ENCODE measurements around the gene LTN1. TPM values are rescaled to one million over a fixed set of nuclear protein-coding genes. Genes with fewer than 3 reads are reported as not detected.
"Not testable (repeated sequence)": the region's sequence is repeated elsewhere in the genome, so short reads cannot be mapped to it uniquely, and the experiment has no call there.

LTN1 gene
- total and polyA plus RNA-seq, 2 donors = 9.5 to 67.8 TPM

- 31% methylated on average over 1 of the region's 1 CpG for WGBS
- Histone ChIP-seq H3K4me3 (ENCODE audit: low read depth, low read length) (no peak overlapping the region), H3K27ac (ENCODE audit: low read depth) (no peak overlapping the region), H3K4me1 (ENCODE audit: insufficient read depth) (no peaks in the 10 kb centered on the region), H3K36me3 (ENCODE audit: insufficient read depth) (peaks cover 3% of the 10 kb centered on the region)
- no peak for DNase-seq (ENCODE audit: extremely low spot score)
Observed at GRCh38 chr21:28936036-28936435, 56.6 kb downstream of the LTN1 start.

DNA sequence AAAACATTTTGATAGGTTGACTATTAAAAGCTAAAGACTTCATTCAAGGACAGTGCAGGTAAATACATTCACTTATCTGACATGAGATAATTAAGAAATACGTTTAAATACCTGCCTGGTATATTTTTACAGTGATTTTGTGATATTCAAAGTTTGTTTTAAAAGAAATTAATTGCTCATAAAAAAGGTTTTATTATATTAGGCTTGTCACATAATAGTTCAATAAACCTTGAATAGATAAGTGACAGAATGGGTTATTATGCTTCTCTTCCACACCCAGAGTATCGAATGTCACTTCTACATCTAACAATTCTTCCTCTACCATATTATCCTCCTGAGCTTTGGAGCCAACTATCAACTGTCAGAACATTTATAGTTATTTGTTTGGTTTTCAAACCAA is 60.0 kb downstream of the LTN1 start:
- DNase-seq (ENCODE audit: extremely low spot score) = no peak
- H3K4me1 ChIP-seq (ENCODE audit: insufficient read depth) = no peaks in the 10 kb centered on the region
- peaks cover 3% of the 10 kb centered on the region for H3K36me3 ChIP-seq (ENCODE audit: insufficient read depth)
- no peak overlapping the region for H3K4me3 ChIP-seq (ENCODE audit: low read depth, low read length)
- no peak overlapping the region for H3K27ac ChIP-seq (ENCODE audit: low read depth)
- 90% methylated on average over 2 of the region's 2 CpGs for WGBS

- H3K4me1 ChIP-seq (ENCODE audit: insufficient read depth); DNase-seq (ENCODE audit: extremely low spot score); H3K36me3 ChIP-seq (ENCODE audit: insufficient read depth); H3K4me3 ChIP-seq (ENCODE audit: low read depth, low read length); H3K27ac ChIP-seq (ENCODE audit: low read depth): not testable (repeated sequence)
- 96% methylated on average over 6 of the region's 6 CpGs for WGBS
Observed at GRCh38 chr21:28931708-28932372, 60.8 kb downstream of the LTN1 start.

DNA sequence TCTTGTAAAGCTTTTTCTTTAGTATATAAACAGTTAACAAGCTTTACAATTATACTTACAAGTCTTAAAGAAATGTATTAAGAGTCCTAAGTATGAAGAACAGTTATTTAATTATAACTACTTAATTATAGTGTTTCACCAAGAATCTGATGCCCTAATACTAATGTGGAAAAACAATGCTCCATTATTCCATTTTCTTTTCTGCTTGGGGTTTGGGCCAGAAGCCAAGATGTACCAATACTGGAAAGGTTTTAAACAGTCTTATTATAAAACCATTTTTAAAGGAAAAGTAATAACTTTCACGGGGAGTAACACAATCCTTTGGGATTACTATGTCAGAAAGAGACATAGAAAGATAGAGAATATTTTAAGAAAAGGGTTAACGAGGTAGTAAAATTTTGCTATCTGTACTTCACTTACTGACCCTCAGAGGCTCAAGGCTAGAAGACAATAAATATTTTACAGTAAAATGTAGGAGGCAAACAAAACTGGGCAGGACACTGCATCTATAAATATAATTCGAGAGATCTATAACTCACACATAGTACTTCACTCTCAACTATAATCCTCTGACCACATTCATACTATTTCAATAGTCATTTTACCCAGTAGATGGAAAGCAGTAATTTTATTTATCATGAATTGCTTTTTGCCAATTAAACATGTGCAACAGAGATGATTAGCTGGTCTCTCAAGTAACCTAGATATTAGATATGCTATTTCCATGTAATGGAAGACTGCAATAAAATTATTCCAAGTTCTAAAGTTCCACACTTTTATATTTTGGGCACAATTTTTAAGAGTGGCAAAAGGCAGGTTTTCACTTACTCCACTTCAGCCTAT is 63.9 kb downstream of the LTN1 start:
- Histone ChIP-seq H3K36me3 (ENCODE audit: insufficient read depth) (no peaks in the 10 kb centered on the region), H3K27ac (ENCODE audit: low read depth) (no peak overlapping the region), H3K4me1 (ENCODE audit: insufficient read depth) (no peaks in the 10 kb centered on the region), H3K4me3 (ENCODE audit: low read depth, low read length) (no peak overlapping the region)
- WGBS = 44% methylated on average over 3 of the region's 3 CpGs
- no peak for DNase-seq (ENCODE audit: extremely low spot score)

- Histone ChIP-seq H3K36me3 (ENCODE audit: insufficient read depth) (no peaks in the 10 kb centered on the region), H3K27ac (ENCODE audit: low read depth) (no peak overlapping the region), H3K4me3 (ENCODE audit: low read depth, low read length) (no peak overlapping the region), H3K4me1 (ENCODE audit: insufficient read depth) (no peaks in the 10 kb centered on the region)
- no peak for DNase-seq (ENCODE audit: extremely low spot score)
- WGBS = 93% methylated on average over 1 of the region's 1 CpG
Observed at GRCh38 chr21:28927130-28927529, 65.5 kb downstream of the LTN1 start.

DNA sequence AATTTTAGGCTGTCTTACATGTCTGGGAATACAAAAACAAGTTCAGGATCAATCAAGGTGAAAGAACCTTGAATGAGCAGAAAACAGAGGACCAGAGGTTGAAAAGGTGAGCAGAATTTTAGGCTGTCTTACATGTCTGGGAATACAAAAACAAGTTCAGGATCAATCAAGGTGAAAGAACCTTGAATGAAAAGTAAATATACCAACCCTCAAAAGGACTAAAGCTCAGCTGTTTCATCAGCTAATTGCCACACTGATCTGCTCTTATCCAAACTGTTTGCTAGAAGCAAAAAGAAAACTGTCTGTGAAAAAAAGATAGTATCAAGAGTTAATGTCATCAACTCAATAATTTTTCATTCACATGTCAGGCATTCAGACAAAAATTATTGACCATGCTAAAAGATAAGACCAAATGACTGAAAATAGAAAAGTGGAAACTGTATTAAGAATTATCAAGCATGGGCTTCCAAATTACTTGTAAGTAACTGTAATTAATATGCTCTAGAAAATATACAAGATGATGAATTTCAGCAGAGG is 69.2 kb downstream of the LTN1 start:
- Histone ChIP-seq H3K36me3 (ENCODE audit: insufficient read depth) (no peaks in the 10 kb centered on the region), H3K4me3 (ENCODE audit: low read depth, low read length) (no peak overlapping the region), H3K4me1 (ENCODE audit: insufficient read depth) (no peaks in the 10 kb centered on the region), H3K27ac (ENCODE audit: low read depth) (no peak overlapping the region)
- DNase-seq (ENCODE audit: extremely low spot score) = no peak

DNA sequence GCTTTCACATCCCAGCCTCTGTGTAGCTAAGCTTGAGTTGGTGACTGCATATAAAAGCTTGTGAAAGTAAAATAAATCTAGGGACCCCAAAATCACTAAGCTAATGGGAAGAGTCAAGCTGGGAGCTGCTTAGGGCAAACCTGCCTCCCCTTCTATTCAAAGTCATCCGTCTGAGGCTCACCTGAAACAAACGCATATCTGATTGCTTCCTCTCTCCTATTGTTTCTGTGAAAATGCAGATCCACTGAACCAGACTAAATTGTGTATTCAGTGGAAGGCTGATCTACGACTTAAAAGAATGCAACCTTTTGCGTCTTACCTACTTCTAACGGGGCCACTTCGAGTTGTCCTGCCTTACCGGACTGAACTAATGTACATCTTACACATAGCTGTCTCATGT is 70.3 kb downstream of the LTN1 start:
- no peak for DNase-seq (ENCODE audit: extremely low spot score)
- no peaks in the 10 kb centered on the region for H3K4me1 ChIP-seq (ENCODE audit: insufficient read depth)
- 90% methylated on average over 7 of the region's 7 CpGs for WGBS
- H3K36me3 ChIP-seq (ENCODE audit: insufficient read depth) = no peaks in the 10 kb centered on the region
- H3K27ac ChIP-seq (ENCODE audit: low read depth) = no peak overlapping the region
- no peak overlapping the region for H3K4me3 ChIP-seq (ENCODE audit: low read depth, low read length)

- WGBS = 80% methylated on average over 4 of the region's 4 CpGs
- no peak for DNase-seq (ENCODE audit: extremely low spot score)
- no peak overlapping the region for H3K27ac ChIP-seq (ENCODE audit: low read depth)
- no peak overlapping the region for H3K4me3 ChIP-seq (ENCODE audit: low read depth, low read length)
- H3K4me1 ChIP-seq (ENCODE audit: insufficient read depth) = no peaks in the 10 kb centered on the region
- H3K36me3 ChIP-seq (ENCODE audit: insufficient read depth) = no peaks in the 10 kb centered on the region
Observed at GRCh38 chr21:28916150-28916893, 76.4 kb downstream of the LTN1 start.

DNA sequence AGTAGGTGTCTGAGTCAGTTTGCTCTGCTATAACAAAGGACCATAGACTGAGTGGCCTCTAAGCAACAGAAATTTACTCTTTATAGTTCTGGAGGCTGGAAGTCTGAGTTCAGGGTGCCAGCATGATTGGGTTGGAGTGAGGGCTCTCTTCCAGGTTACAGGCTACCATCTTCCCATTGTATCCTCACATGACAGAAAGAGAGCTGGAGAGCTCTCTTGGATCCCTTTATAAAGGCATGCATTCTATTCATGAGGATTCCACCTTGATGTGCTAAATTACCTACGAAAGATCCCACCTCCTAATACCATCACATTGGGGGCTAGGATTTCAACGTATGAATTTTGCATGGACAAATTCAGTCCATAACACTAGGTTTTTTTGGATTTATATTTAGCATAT is 79.6 kb downstream of the LTN1 start:
- no peaks in the 10 kb centered on the region for H3K4me1 ChIP-seq (ENCODE audit: insufficient read depth)
- no peak overlapping the region for H3K4me3 ChIP-seq (ENCODE audit: low read depth, low read length)
- no peak for DNase-seq (ENCODE audit: extremely low spot score)
- WGBS = 83% methylated on average over 2 of the region's 2 CpGs
- no peak overlapping the region for H3K27ac ChIP-seq (ENCODE audit: low read depth)
- no peaks in the 10 kb centered on the region for H3K36me3 ChIP-seq (ENCODE audit: insufficient read depth)

DNA sequence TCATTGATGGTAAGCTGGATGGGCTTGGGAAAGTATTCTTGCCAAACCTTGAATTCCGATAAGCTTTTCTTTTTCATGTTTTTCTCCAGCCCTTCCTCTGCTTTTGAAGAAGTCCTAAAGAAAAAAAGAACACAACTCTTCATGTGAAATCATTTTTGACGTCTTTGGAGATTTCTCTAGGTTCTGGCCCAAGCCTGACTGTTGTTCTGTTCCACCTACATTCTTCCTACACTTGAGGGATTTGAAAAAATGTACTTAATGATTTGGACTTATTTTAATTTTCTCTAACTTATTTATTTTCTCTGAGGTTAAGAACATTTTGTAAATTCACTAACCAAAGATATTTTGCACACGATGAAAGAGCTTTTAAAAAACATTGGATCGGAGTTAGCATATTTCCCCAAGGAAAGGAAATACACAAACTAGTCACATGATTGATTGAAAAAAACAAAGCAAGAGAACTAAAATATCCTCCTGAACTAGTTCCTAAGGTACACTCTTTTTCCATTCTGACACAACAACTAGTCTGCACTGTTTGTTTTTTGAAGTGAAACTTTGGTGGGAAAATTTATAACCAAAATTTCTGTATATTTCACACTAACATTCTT is 82.3 kb downstream of the LTN1 start:
- no peak overlapping the region for H3K4me3 ChIP-seq (ENCODE audit: low read depth, low read length)
- no peaks in the 10 kb centered on the region for H3K36me3 ChIP-seq (ENCODE audit: insufficient read depth)
- 68% methylated on average over 4 of the region's 4 CpGs for WGBS
- H3K4me1 ChIP-seq (ENCODE audit: insufficient read depth) = no peaks in the 10 kb centered on the region
- no peak for DNase-seq (ENCODE audit: extremely low spot score)
- no peak overlapping the region for H3K27ac ChIP-seq (ENCODE audit: low read depth)

DNA sequence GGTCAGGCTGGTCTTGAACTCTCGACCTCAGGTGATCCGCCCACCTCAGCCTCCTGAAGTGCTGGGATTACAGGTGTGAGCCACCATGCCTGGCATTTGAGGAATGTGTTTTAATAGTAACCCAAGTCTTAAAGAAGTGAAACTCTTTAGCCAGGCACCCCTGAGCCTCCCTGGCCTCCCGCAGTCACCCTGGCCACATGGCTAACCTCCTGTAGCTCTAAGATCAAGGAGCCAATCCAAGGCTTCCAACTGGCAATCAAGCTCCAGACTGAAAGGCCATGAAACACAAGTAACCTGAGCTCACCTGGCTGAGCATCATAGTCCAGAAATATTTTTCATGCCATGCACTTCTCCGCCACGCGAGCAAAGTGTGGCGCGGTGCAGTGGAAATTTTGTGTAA is 84.3 kb downstream of the LTN1 start:
- no peak for DNase-seq (ENCODE audit: extremely low spot score)
- H3K4me3 ChIP-seq (ENCODE audit: low read depth, low read length) = no peak overlapping the region
- no peaks in the 10 kb centered on the region for H3K4me1 ChIP-seq (ENCODE audit: insufficient read depth)
- no peak overlapping the region for H3K27ac ChIP-seq (ENCODE audit: low read depth)
- WGBS = 97% methylated on average over 8 of the region's 8 CpGs
- no peaks in the 10 kb centered on the region for H3K36me3 ChIP-seq (ENCODE audit: insufficient read depth)

GRCh38 chr21:28906841-28907240 is 85.8 kb downstream of the LTN1 start:
- H3K4me1 ChIP-seq (ENCODE audit: insufficient read depth) = no peaks in the 10 kb centered on the region
- no peak for DNase-seq (ENCODE audit: extremely low spot score)
- H3K27ac ChIP-seq (ENCODE audit: low read depth) = no peak overlapping the region
- no peak overlapping the region for H3K4me3 ChIP-seq (ENCODE audit: low read depth, low read length)
- 79% methylated on average over 2 of the region's 2 CpGs for WGBS
- no peaks in the 10 kb centered on the region for H3K36me3 ChIP-seq (ENCODE audit: insufficient read depth)

DNA sequence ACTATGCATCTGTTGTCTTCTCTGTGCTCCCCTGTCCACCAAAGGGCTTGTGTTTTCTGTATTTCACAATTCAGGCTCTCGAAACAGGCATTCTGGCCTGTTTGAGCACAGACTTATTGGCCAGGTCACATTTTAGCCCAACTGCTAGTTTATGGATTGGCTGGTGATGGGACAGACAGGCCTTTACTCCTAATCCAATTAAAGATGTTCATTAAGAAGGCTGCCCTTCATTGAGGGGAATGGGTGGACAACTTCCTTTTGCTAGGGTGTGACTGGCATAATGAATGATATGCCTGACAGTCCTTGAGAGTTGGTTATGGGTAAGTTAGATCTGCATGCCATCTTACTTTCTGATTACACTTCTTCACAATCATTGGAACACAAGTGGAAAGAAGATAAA is 86.4 kb downstream of the LTN1 start:
- DNase-seq (ENCODE audit: extremely low spot score) = no peak
- WGBS = 87% methylated on average over 1 of the region's 1 CpG
- H3K27ac ChIP-seq (ENCODE audit: low read depth) = no peak overlapping the region
- no peaks in the 10 kb centered on the region for H3K4me1 ChIP-seq (ENCODE audit: insufficient read depth)
- no peak overlapping the region for H3K4me3 ChIP-seq (ENCODE audit: low read depth, low read length)
- no peaks in the 10 kb centered on the region for H3K36me3 ChIP-seq (ENCODE audit: insufficient read depth)
